Panc1 (cell line): Measurements from ENCODE around the gene NFKBIB. TPM values are rescaled to one million over a fixed set of nuclear protein-coding genes. Genes with fewer than 3 reads are reported as not detected.

Source experiments
- ATAC-seq: fragments of 200-7000 bp; cut with Tn5 transposase; 2 replicates; pipeline ENCODE4 v1.9.1; 2020; ENCODE audit warnings: mild to moderate bottlenecking, moderate library complexity
- BruUV-seq: library from RNA; stranded (reverse); fragments of 400-500 nt; replicated peaks from 2 replicates; lab custom pipeline; 2021; lab: Mats Ljungman, UMichigan
- CTCF ChIA-PET: fragments of 300-600 bp; sonication (Branson Sonifier 250); formaldehyde crosslinking; loops from one replicate; lab custom pipeline; 2022; ENCODE audit warnings: antibody characterized with exemption; lab: Charles Lee
- POLR2A ChIA-PET: fragments of 300-600 bp; sonication (Branson Sonifier 250); formaldehyde crosslinking; loops from one replicate; lab custom pipeline; 2022; ENCODE audit warnings: antibody characterized with exemption; lab: Charles Lee
- DNase-seq: peaks from one replicate; pipeline ENCODE4 v3.0.0-alpha.2; 2010; ENCODE audit warnings: low read depth, low spot score
- H3K27ac ChIP-seq: 2 replicates; pipeline ENCODE4 v1.5.1; 2011; ENCODE audit warnings: mild to moderate bottlenecking, low read length, inconsistent platforms
- H3K27me3 ChIP-seq: fragments of 200-500 bp; sonication (Bioruptor generic); 2 replicates; pipeline ENCODE4 v1.6.0; 2014; ENCODE audit warnings: low read length, inconsistent platforms; ENCODE audit not compliant: control insufficient read depth, insufficient read depth
- H3K36me3 ChIP-seq: fragments of 200-500 bp; sonication (Bioruptor generic); 2 replicates; pipeline ENCODE4 v1.5.1; 2014; ENCODE audit warnings: inconsistent platforms, mild to moderate bottlenecking, low read length, moderate library complexity; ENCODE audit not compliant: control insufficient read depth, insufficient read depth
- H3K4me1 ChIP-seq: 2 replicates; pipeline ENCODE4 v1.5.1; 2011; ENCODE audit warnings: inconsistent platforms, mild to moderate bottlenecking, low read length, moderate library complexity; ENCODE audit not compliant: control insufficient read depth, insufficient read depth
- H3K4me3 ChIP-seq, 2 experiments: 2 replicates each; pipeline ENCODE4 v1.5.1; 2011 to 2012; ENCODE audit warnings: low read depth in 2 of 2, low read length in 2 of 2, mild to moderate bottlenecking in 2 of 2, inconsistent platforms in 1 of 2, moderate library complexity in 1 of 2
- H3K9me3 ChIP-seq: fragments of 200-500 bp; sonication (Bioruptor generic); 2 replicates; pipeline ENCODE4 v1.5.1; 2014; ENCODE audit warnings: low read depth, mild to moderate bottlenecking, inconsistent platforms, low read length, moderate library complexity; ENCODE audit not compliant: control insufficient read depth, insufficient read depth
- POLR2AphosphoS5 ChIP-seq: IDR thresholded peaks from 2 replicates; pipeline ENCODE4 v1.6.1; 2012; ENCODE audit warnings: mild to moderate bottlenecking, low read depth, low read length, moderate library complexity
- REST ChIP-seq, 2 experiments: IDR thresholded peaks; 2 replicates each; pipeline ENCODE4 v1.6.1; 2011 to 2012; ENCODE audit warnings: low read depth in 2 of 2, control low read depth in 1 of 2, low read length in 1 of 2, mild to moderate bottlenecking in 1 of 2, moderate library complexity in 1 of 2; ENCODE audit not compliant: insufficient read depth in 1 of 2
- SIN3A ChIP-seq: IDR thresholded peaks from 2 replicates; pipeline ENCODE4 v1.6.1; 2012; ENCODE audit warnings: low read depth, mild to moderate bottlenecking, low read length, moderate library complexity, borderline replicate concordance; ENCODE audit not compliant: insufficient read depth
- TCF7L2 ChIP-seq: IDR thresholded peaks from 2 replicates; pipeline ENCODE4 v1.6.1; 2011; ENCODE audit warnings: mild to moderate bottlenecking, low read depth, low read length, inconsistent platforms
- in situ Hi-C: cut with HindIII; loops from 2 replicates; pipeline ENCODE4 v1.10.0; 2016; ENCODE audit warnings: low sequenced_read_pairs, low pct_unique_long_range_greater_than_20kb
- intact Hi-C: fragments of 100-400 bp; cut with micrococcal nuclease; formaldehyde crosslinking; loops from one replicate; pipeline ENCODE4 v1.10.0; 2022; ENCODE audit not compliant: unreplicated experiment
- total RNA-seq: library from RNA; stranded (reverse); gene quantifications from one replicate; pipeline ENCODE4 v1.2.1, GENCODE V29; 2021; ENCODE audit not compliant: unreplicated experiment
- TF ChIP-seq, protein P1 (sequence below): fragments of 450-650 bp; IDR thresholded peaks from 2 replicates; pipeline ENCODE4 v1.5.1; 2017; ENCODE audit warnings: mild to moderate bottlenecking

Gene NFKBIB
- total RNA-seq, 1 experiment from 2014 or later = 185 TPM

- TF ChIP-seq SIN3A (no peak), REST (IDR thresholded peaks at IDR 0.05; ENCODE audit: insufficient read depth in 1 of 2, low read depth in 2 of 2, low read length in 1 of 2) (no peak), TCF7L2 (no peak), POLR2AphosphoS5 (no peak)
- TF ChIP-seq, protein P1, sequence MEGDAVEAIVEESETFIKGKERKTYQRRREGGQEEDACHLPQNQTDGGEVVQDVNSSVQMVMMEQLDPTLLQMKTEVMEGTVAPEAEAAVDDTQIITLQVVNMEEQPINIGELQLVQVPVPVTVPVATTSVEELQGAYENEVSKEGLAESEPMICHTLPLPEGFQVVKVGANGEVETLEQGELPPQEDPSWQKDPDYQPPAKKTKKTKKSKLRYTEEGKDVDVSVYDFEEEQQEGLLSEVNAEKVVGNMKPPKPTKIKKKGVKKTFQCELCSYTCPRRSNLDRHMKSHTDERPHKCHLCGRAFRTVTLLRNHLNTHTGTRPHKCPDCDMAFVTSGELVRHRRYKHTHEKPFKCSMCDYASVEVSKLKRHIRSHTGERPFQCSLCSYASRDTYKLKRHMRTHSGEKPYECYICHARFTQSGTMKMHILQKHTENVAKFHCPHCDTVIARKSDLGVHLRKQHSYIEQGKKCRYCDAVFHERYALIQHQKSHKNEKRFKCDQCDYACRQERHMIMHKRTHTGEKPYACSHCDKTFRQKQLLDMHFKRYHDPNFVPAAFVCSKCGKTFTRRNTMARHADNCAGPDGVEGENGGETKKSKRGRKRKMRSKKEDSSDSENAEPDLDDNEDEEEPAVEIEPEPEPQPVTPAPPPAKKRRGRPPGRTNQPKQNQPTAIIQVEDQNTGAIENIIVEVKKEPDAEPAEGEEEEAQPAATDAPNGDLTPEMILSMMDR = no peak
- H3K27me3 ChIP-seq = no peaks in the 10 kb centered on the region
- H3K4me1 ChIP-seq = peaks cover 7% of the 10 kb centered on the region; the same call in 1 of the 2 replicates
- in situ Hi-C loops (no loop called here), intact Hi-C loops (no loop called here)
- no peaks in the 10 kb centered on the region for H3K36me3 ChIP-seq
- no peak overlapping the region for H3K27ac ChIP-seq
- ChIA-PET POLR2A (interaction anchor here (0.6 kb wide), 1 partner anchor 23 kb away, joined by 9 read pairs; no protein-coding TSS in a partner anchor), CTCF (interaction anchor here (0.5 to 4.9 kb wide), 3 partner anchors 7 to 17 kb away, joined by 5 to 27 read pairs (median 5); no protein-coding TSS in a partner anchor)
- H3K4me3 ChIP-seq = no peak overlapping the region
- H3K9me3 ChIP-seq = no peaks in the 10 kb centered on the region
- ATAC-seq (no peak), DNase-seq (no peak)
- BruUV-seq = no TSS peak
Measured at GRCh38 chr19:38880076-38880881, 19.5 kb upstream of the NFKBIB start.

DNA sequence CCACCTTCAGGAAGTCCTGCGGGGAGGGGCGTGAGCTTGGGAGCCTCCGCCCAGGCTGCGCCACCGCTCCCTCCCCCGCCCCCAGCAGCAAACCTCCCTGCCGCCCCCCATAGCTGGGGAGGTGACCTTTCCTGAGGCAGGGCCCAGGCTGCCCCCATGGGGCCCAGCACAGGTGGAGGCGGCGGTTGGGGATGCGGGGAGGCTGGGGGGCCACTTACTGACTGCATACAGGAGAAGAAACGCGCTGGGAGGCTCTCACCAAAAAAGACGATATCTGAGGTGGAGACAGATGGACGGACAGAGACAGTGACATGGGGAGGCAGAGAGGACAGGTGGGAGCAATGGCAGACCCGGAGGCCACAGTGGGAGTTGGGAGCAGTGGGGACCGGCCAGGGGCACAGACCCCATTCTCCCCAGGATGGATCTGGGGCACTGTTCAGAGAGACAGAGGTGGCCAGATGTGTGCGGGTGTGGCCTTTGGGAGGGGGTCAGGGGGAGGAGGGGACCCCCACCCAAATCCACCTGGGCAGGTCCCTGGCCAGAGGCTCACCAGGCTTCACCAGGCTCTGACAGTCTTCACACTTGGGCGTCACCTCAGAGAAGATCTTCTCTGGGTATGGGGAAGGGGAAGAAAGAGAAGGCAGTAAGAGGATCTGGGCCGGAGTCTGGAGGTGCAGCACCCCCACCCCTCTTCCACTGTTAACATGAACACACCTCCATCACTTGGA, 18.7 kb upstream of the NFKBIB start:
- Histone ChIP-seq H3K36me3 (no peaks in the 10 kb centered on the region), H3K27me3 (no peaks in the 10 kb centered on the region), H3K27ac (no peak overlapping the region), H3K4me3 (no peak overlapping the region), H3K9me3 (no peaks in the 10 kb centered on the region), H3K4me1 (peaks cover 7% of the 10 kb centered on the region; the same call in 1 of the 2 replicates)
- intact Hi-C loops = no loop called here
- CTCF ChIA-PET = interaction anchor here (0.6 to 1.1 kb wide), 2 partner anchors 10 to 13 kb away, joined by 3 to 5 read pairs; no protein-coding TSS in a partner anchor
- BruUV-seq = no TSS peak
- no peak for DNase-seq
- TF ChIP-seq SIN3A = 0 out of 2 replicates have a peak, but pooled peaks have one; percentile 26
- TF ChIP-seq, protein P1 = no peak
- POLR2A ChIA-PET = interaction anchor here (0.6 kb wide), 1 partner anchor 24 kb away, joined by 9 read pairs; no protein-coding TSS in a partner anchor
- in situ Hi-C loops = no loop called here
- no peak for ATAC-seq
